Measurements from ENCODE around the gene TMC8. TPM values are rescaled to one million over a fixed set of nuclear protein-coding genes. Genes with fewer than 3 reads are reported as not detected.

TMC8 gene
- polyA plus RNA-seq, 1 experiment, result not detected

DNA sequence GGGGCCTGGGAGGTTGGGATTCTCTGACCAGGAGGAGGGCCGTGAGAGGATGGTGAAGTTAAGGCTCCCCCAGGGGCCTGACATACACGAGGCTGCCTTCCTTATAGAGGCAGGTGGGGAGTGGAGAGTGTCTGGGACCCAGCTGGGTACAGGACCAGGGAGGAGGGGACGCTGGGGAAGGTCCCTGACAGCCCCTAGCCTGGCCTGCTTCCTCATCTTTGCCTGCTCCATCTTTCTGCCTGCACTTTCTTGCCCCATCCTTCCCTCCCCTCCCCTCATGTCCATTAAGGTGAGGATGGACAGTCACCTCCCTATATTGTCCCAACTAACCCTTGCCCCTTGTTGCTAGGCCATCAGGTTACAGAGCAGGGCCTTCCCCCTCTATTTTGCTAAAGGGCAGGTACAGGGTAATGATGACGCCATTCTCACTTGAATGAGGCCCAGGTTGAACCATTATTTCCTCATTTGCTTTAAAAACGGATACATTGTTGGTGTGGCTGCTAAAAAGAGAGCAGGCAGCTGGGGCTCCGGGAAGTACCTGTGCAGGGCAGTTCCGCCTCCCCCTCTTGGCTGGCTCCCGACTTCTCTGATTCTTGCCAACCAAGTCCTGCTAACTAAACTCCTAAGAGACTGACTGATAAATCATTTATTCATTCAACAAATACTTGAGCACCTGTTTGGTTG, 16.9 kb downstream of the TMC8 start:
- no peak overlapping the region for H3K4me3 ChIP-seq (ENCODE audit: low read depth, low read length)
- CTCF ChIA-PET, result interaction anchor here (1.0 kb wide), 1 partner anchor 29 kb away, joined by 4 read pairs; no protein-coding TSS in a partner anchor
- DNase-seq (ENCODE audit: low read depth, low spot score), result no peak
- TF ChIP-seq CTCF (IDR thresholded peaks at IDR 0.05; ENCODE audit: low read depth, low read length), result no peak
- H3K9me3 ChIP-seq (ENCODE audit: control insufficient read depth, insufficient read depth, low read length), result no peaks in the 10 kb centered on the region; the same call in 1 of the 2 replicates
- no peaks in the 10 kb centered on the region for H3K27me3 ChIP-seq (ENCODE audit: control insufficient read depth, insufficient read depth, low read length)
- POLR2A ChIA-PET, result no interaction called here
- no peak overlapping the region for H3K27ac ChIP-seq (ENCODE audit: low read depth, low read length)

GRCh38 chr17:78148286-78149016, 17.9 kb downstream of the TMC8 start:
- CTCF ChIA-PET, result interaction anchor here (1.0 kb wide), 1 partner anchor 28 kb away, joined by 4 read pairs; no protein-coding TSS in a partner anchor
- DNase-seq (ENCODE audit: low read depth, low spot score), result no peak
- Histone ChIP-seq H3K27ac (ENCODE audit: low read depth, low read length) (no peak overlapping the region), H3K9me3 (ENCODE audit: control insufficient read depth, insufficient read depth, low read length) (no peaks in the 10 kb centered on the region; the same call in 1 of the 2 replicates), H3K4me3 (ENCODE audit: low read depth, low read length) (no peak overlapping the region), H3K27me3 (ENCODE audit: control insufficient read depth, insufficient read depth, low read length) (no peaks in the 10 kb centered on the region)
- TF ChIP-seq CTCF (IDR thresholded peaks at IDR 0.05; ENCODE audit: low read depth, low read length), result no peak
- POLR2A ChIA-PET, result no interaction called here

DNA sequence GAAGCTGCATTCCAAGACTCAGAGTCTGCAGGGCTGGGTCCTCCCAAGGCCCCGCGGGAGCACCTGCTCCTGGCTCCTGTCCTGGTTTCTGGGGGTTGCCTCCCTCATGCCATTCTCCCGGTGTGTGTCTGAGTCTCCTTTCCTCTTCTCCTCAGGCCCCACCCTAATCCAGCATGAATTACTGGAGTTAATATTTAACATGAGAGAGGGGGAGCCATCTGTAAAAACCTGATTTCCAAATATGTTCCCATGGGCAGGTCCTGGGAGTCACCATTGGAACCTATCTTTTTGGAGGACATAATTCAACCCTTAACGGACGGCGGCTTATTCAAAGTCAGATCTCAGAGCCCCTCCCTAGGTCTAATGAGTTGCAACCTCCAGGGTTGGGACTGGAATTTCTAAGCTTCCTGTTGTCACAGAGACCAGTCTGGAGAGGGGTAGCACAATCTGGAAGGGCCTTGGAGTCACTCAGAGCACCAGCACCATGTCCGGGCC, 21.0 kb downstream of the TMC8 start:
- CTCF ChIA-PET, result no interaction called here
- no peak for DNase-seq (ENCODE audit: low read depth, low spot score)
- POLR2A ChIA-PET, result no interaction called here
- Histone ChIP-seq H3K4me3 (ENCODE audit: low read depth, low read length) (no peak overlapping the region), H3K27me3 (ENCODE audit: control insufficient read depth, insufficient read depth, low read length) (no peaks in the 10 kb centered on the region), H3K9me3 (ENCODE audit: control insufficient read depth, insufficient read depth, low read length) (no peaks in the 10 kb centered on the region; the same call in 1 of the 2 replicates), H3K27ac (ENCODE audit: low read depth, low read length) (no peak overlapping the region)
- TF ChIP-seq CTCF (IDR thresholded peaks at IDR 0.05; ENCODE audit: low read depth, low read length), result no peak

- ChIA-PET POLR2A (no interaction called here), CTCF (no interaction called here)
- TF ChIP-seq CTCF (IDR thresholded peaks at IDR 0.05; ENCODE audit: low read depth, low read length), result no peak
- H3K4me3 ChIP-seq (ENCODE audit: low read depth, low read length), result no peak overlapping the region
- DNase-seq (ENCODE audit: low read depth, low spot score), result no peak
- H3K9me3 ChIP-seq (ENCODE audit: control insufficient read depth, insufficient read depth, low read length), result no peaks in the 10 kb centered on the region
- no peaks in the 10 kb centered on the region for H3K27me3 ChIP-seq (ENCODE audit: control insufficient read depth, insufficient read depth, low read length)
- H3K27ac ChIP-seq (ENCODE audit: low read depth, low read length), result no peak overlapping the region
These were observed 24.6 kb downstream of the TMC8 start for GRCh38 chr17:78154903-78155811.

Measured in AG04450 (cell line).